Subcutaneous adipose tissue (tissue), 4 donors: ENCODE results near the gene ABR. TPM values are rescaled to one million over a fixed set of nuclear protein-coding genes. Genes with fewer than 3 reads are reported as not detected.

Experiments used
- total RNA-seq, 4 donors: library from RNA; depleted of rRNA; stranded (reverse); fragments of >200 nt; gene quantifications; one replicate each; pipeline ENCODE4 v1.1.0, GENCODE V29; 2016
- TF ChIP-seq, protein P1 (sequence below): fragments of 450-650 bp; IDR thresholded peaks from one replicate; pipeline ENCODE4 v1.5.1; 2016; ENCODE audit warnings: low read depth, mild to moderate bottlenecking, control low read depth, antibody characterized with exemption, moderate library complexity

The ABR gene
- total RNA-seq, 4 donors from 2014 or later, result 53.8 to 82.8 (median 70.8) TPM

DNA sequence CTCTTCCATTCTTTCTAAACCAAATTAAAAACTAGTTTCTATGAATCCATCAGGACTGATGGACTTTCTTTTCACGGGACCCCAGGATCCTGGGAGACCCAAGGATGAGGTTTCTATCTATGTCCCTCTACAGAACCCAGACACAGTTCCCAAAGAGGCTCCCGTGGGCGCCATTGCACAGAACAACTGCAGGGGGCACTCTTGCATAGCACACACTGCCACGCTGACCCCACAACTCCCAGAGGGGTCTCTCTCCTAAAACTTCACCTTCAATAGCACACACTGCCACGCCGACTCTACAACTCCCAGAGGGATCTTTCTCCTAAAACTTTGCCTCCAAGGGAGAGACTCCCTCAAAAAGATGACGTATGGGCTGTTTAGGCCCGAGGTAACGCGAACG, 9.0 kb downstream of the ABR start:
- TF ChIP-seq, protein P1, sequence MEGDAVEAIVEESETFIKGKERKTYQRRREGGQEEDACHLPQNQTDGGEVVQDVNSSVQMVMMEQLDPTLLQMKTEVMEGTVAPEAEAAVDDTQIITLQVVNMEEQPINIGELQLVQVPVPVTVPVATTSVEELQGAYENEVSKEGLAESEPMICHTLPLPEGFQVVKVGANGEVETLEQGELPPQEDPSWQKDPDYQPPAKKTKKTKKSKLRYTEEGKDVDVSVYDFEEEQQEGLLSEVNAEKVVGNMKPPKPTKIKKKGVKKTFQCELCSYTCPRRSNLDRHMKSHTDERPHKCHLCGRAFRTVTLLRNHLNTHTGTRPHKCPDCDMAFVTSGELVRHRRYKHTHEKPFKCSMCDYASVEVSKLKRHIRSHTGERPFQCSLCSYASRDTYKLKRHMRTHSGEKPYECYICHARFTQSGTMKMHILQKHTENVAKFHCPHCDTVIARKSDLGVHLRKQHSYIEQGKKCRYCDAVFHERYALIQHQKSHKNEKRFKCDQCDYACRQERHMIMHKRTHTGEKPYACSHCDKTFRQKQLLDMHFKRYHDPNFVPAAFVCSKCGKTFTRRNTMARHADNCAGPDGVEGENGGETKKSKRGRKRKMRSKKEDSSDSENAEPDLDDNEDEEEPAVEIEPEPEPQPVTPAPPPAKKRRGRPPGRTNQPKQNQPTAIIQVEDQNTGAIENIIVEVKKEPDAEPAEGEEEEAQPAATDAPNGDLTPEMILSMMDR, result no peak

DNA sequence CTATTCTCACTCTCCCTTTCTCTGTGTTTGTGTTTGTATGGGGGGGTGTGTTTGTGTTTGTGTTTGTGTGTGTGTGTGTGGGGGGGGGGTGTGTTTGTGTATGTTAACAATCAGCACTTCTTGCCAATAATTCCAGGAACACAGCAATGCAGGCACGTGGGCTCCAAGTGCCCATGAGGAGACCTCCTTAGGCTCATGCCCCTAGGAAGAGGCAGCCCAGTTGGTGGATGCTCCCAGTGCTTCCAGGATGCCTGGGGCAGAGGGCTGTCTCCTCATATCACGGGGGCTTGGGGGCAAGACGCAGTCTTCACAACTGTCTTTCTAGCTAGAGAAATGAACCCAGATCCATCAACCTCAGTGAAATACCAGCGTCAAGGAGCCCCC, 9.9 kb downstream of the ABR start:
- TF ChIP-seq, protein P1, result no peak

DNA sequence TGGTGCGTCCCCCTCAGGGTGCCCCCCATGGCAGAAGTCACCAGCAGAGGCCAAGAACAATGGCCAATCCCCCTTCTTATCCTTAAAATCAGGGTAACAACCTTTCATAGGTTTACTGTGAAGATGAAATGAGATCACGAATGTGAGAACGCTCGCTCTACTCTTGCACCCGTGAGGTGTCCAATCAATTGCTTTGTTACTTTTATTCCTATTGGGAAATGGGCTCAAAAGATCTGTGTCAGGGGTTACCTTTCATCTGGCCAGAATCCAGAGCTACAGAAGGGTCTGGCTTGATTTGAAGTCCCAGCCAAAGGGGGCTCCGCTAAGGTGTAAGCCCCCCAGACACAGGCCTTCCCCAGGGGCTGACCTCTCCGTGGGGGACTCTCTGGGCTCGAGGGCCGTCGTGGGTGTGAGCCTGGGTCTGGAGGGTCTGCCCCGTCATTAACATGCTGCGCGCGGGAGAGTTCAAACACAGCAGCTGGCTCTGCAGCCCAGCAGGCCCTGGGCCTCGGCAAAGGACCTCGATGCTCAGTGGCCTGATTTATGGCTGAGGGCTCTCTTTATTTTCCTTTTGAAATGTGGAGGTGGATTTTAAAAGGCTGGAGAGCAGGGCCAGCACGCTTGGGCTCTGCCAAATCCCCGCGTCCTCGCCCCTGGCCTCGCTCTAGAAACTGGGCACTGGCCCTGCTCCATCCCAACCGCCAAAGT, 10.4 kb downstream of the ABR start:
- TF ChIP-seq, protein P1, result no peak

DNA sequence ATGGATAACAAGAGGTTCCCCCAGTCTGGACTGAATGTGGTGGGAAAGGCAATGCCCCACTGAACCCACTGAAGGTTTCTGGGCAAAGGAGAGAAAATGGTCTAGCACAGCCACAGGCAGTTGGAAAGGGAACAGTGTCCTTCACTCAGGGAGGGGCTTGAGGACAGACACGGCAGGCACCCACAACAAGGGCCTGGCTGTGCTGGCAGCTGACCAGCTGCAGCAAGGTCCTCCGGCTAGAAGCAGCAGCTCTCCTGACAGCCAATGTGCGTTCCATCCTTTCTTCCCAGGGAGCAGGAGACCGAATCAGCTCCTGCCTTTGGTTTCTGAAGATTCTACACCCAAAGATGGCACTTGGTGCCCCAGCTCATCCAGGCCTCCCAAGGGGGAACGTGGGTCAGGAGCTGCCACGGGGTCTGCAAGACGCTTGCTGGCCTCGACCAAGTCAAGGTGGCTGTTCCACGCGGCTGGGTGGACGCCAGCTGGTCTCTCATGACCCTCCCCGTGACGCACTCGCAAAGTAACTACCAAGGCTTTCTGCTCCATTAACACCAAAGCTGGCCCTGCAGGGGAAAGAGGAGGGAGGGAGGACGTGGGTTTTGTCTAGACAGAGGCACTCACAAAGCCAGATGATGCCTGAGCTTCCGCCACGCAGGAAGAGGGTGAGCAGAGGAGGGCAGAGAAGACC, 11.1 kb downstream of the ABR start:
- TF ChIP-seq, protein P1, result no peak

DNA sequence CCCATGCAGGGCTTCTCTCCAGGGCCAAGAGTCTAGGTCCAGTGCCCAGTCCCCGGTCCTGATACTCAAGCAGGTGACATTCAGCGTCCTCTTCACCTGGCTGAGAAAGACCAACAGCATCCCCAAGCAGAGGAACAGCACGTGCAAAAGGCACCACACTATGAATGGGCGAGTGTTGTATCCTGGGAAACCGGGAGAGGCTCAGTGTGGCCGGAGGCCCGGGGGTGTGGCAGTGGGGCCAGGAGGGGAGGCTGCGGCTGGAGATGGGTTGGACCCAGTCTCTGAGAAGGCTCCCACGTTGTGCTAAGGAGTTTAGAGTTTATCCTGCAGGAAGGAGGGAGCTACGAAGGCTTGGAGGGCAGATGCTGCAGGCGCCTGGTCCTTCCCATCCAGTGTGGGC, 13.5 kb downstream of the ABR start:
- TF ChIP-seq, protein P1, result no peak

DNA sequence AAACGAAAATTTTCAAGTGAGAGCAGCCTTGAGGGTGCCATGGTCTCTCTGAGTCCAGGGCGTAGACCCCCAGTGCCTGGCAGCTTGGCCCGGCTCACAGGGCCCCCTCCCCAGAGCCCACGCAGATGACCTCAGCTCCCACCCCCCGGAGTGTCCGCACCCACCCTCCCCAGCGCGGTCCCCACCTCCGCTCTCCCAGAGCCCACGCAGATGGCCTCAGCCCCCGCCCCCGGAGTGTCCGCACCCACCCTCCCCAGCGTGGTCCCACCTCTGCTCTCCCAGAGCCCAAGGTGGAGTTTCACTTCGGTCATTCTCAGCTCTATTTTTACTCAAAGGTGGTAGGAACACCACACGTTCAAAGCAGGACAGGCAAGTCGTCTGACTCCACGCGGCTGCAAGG, 13.9 kb downstream of the ABR start:
- TF ChIP-seq, protein P1, result no peak

DNA sequence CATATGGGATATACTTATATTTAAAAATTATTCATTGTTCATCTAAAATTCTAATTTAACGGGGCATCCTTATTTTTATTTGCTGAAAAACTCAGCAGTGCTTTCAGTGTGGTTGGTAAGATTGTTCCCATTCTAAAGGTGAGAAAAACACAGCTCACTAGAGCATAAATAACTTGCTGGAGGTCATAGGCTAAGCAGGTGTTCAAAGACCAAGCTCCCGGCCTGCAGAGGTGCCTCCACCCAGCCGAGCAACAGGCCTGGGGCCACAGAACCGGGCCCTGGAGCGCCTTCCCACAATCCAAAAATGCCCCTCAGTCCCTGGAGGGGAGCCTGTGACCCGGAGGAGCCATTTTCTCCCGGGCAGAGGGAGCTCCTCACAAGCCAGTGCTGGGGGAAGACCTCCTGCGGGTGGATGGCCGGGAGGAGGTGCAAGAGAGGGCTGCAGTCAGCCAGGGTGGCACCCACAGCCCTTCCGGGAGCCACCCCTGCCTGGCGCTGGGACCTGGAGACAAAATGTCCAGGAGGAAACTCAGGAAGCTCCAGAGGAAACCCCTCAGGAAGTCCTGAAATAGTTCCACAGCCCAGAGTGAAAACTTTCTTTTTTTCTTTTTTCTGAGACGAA, 14.7 kb downstream of the ABR start:
- TF ChIP-seq, protein P1, result no peak
